HEK293T (cell line): ENCODE measurements around the gene EVI2A.

Source experiments
- BHLHE40 ChIP-seq: fragments of 450-650 bp; IDR thresholded peaks from 2 replicates; pipeline ENCODE4 v1.6.1; 2016; ENCODE audit warnings: mild to moderate bottlenecking, moderate library complexity, borderline replicate concordance
- ELF4 ChIP-seq: fragments of 450-650 bp; IDR thresholded peaks from 2 replicates; pipeline ENCODE4 v1.6.1; 2017; ENCODE audit warnings: antibody characterized with exemption
- FOXA1 ChIP-seq: fragments of 450-650 bp; IDR thresholded peaks from 2 replicates; pipeline ENCODE4 v1.6.1; 2016; ENCODE audit warnings: mild to moderate bottlenecking
- HDGF ChIP-seq: fragments of 450-650 bp; IDR thresholded peaks from 2 replicates; pipeline ENCODE4 v1.6.1; 2017; ENCODE audit warnings: antibody characterized with exemption, borderline replicate concordance
- SUZ12 ChIP-seq: fragments of 450-650 bp; IDR thresholded peaks from 2 replicates; pipeline ENCODE4 v1.6.1; 2016; ENCODE audit warnings: mild to moderate bottlenecking
- TARDBP ChIP-seq: fragments of 450-650 bp; IDR thresholded peaks from 2 replicates; pipeline ENCODE4 v1.6.1; 2016

- no peak for TF ChIP-seq BHLHE40
- TF ChIP-seq HDGF: no peak
- TF ChIP-seq SUZ12: no peak
- no peak for TF ChIP-seq ELF4
- no peak for TF ChIP-seq FOXA1
- no peak for TF ChIP-seq TARDBP
Observed at GRCh38 chr17:31321966-31322365, 544 bp upstream of the EVI2A start.
